Raji (cell line): ENCODE data around the gene B3GALNT2.
A peak's percentile ranks its signal among the peaks of the same experiment; 100 is the strongest.

Source experiments
- POLR2A ChIP-seq: IDR thresholded peaks from 2 replicates; pipeline ENCODE4 v1.6.1; 2011; ENCODE audit warnings: low read depth, low read length, control low read depth; ENCODE audit not compliant: insufficient read depth

The B3GALNT2 gene

DNA sequence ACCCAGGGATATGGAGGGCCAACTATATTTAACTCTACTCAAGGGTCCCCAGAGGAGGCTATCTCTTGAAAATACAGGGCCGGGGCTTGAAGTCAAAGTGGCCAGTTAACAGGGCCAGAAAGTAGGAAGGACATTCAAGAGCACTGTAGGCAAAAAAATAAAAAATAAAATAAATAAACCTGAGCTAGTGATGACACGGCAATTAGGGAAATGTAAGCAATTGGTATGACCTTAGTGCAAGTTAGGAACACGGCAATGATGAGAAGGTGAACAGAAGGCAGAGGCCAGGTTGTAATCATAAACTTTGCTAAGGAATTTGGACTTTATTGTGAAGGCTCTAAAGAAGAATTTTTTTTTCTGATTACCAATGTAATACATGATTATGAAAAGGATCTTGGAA is 3.4 kb upstream of the B3GALNT2 start:
- TF ChIP-seq POLR2A: no peak

DNA sequence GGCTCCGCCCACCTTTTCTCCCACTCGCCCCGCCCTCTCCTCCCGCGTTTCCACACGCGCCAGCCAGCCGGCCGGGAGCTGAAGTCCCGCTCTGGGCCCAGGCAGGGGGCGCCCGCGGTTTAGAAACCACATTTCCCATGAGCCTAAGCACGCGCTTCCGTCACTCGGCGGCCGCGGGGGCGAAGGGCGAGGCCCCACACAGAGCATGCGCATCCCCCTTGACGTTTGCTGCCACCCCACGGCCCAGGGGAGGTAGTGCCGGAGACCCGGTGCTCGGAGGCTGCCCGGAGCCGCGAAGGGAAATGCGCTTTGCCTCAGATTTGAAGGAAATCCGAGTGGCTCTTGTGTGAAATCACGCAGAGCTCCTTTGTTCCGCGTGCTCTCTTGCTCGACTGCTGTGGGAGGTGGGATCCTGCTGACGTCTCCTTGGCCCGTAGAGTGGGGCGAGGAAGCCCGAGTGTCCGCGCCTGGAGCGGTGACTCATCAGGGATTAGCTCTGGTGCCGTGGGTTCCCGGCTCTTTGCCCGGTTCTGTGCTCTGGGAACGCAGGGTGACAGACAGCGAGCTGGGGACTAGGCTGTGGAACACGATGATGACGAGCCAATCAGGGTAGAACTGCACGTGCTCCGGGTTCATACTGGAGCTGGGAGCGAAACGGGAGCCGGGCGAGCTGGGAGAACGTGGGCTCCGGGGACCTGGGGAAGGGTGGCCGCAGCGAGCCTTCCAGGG is 406 bp upstream of the B3GALNT2 start:
- peak; percentile 74; the same call in 1 of the 2 replicates for TF ChIP-seq POLR2A

DNA sequence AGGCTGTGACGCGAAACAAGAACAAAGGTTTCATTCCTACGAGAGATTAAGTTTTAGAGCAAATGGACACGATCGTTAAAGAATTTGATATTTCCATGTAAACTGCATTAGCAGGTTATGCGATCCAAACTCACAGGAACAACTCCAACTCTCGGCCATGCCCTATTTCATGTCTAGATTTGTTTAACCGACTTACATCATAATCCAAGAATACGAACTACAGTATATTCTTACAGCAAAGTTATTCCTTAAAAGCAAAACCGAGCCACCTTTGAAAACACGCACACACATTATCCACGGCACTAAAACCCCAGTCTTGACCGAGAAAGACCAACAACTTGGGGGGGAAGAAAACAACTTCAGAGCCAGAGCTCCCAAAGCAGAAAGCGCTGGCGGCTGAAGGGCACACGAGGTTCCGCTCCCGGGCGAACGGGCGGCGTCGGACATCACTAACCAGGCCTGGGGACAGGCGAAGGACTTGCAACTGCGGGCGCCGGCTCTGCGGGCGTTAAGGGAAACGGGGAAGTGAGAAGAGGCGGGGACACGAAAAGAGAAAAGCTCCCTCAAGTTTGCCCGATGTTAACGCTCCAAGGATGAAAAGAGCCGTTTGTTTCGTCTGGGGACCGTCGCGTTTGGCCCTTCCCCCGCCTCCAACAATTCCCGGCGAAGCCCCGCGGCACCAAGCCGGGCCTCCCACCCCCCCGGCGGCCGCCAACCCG is 690 bp downstream of the B3GALNT2 start:
- no peak for TF ChIP-seq POLR2A

DNA sequence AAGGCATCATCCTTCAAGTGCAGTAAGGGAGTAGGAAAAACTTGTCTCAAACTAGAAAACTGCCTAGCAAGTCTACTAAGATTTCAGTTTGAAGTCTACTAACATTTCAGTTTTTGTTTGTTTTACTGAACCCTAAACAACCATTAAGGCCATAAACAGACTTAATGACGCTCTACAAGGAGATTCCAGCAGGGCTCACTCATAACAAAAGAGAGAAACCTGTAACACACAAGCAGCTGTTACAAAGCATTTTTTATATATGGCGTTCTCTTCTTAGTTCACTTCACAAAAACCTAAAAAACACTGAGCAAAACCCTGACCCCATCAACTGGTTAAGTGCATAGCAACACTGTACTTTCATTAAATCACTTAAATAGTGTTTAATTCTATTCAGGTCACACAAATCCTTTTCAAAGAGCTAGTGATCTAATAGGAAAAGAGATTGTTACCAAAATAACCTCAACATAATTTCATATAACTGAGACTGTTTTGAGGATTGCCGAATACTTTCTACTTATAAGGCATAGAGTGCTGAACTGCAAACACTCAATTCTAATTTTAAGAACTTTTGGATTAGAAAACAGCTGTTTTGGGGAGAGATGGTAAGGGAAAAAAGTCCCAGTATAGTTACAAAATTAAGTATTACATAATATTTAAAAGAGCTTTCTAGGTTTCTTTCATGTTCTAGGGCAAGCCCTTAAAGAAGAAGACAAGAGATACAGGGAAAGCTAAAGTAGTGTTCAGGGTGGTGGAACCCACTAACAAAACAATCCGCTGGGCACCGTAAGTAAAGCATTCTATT is 1.4 kb downstream of the B3GALNT2 start:
- no peak for TF ChIP-seq POLR2A

DNA sequence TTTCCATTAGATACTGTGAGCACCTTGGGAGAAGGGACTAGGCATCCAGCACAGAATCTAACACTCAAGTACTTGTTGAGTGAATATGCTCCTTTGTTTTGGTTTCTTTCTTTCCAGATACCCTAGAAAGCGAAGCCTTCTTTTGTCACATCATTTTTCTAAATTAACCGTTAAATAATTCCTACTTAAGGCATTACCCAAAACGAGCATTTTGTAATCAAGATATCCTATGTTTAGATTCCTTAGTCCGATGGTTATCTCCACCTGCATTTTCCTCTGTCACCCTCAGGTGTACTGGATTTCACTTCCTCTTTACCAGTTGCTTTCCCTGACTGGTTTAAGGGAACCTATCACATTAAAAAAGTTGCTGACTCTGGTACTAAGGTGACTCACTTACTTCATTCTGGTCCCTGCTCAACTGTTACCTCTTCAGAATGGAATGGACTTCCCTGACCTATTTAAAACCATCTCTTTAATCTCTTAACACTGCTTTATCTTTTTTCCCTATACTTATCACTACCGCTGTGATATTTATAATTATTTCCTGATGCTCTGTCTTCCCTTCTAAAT is 3.2 kb downstream of the B3GALNT2 start:
- no peak for TF ChIP-seq POLR2A

DNA sequence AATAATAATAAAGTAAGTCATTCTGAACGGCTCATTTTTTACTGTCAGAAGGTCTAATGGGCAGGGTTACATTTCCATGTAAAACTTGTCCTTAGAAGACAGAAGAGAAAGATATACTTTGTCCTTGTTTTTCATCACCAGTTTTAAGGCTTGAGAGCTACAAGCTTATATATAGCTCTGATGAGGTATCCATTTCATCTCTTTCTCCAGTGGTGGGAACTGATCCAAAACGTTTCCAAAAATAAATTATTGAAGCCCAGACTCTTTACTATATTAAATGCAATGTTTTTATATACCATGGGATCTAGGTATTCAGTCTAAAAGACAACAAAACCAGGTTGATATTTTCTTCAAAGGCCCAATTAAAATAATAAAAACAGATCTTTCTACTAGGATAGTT is 8.7 kb downstream of the B3GALNT2 start:
- TF ChIP-seq POLR2A: no peak

DNA sequence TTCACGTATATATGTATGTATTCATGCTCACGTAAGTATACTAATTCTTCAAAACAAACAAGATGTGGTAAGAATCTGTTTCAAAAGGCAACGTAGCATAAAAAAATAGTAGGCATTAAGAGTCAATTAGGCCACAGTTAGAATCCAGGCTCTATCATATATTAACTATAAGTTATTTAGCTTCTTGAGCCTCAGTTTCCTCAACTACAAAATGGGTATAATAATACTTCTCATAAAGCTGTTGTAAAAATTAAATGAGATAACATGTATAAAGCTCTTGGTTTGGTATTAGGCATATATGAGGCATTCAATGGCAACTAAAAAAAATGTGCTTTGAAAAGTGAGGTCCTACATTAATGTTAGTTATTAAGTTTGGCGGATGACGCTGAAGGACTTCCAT is 9.2 kb downstream of the B3GALNT2 start:
- no peak for TF ChIP-seq POLR2A

DNA sequence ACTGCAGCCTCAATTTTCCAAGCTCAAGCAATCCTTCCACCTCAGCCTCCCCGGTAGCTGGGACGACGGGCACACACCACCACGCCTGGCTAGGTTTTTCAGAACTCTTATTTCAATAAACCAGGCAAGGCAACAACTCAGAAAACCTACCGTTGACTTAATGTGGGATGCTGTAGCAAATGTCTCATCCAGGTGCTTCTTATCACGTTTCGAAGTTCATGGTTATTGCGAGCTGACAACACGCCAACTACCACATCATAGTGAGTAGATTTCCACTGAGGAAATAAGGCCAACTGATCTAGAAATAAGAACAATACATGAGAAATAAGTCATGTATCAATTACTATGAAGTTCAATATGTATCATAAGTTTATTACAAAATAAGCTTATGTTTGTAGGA is 9.7 kb downstream of the B3GALNT2 start:
- TF ChIP-seq POLR2A: no peak

DNA sequence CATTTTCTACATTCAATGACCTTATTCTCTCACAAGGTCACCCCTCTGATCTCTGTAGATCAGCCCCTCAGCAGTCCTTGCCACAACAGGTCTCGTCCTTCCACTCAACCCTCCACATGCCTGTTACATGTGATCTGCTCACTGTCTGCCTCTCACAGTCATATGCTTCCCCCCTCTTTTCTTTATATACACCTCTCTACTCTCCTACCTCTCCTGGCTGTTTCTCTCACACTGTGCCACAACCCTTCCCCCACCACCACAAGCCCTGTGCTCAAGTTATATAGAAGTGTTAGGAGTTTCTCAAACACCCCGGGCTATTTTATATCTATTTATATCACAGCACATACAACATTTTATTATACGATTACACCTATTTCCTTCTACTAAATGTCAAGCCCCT is 12.6 kb downstream of the B3GALNT2 start:
- no peak for TF ChIP-seq POLR2A

DNA sequence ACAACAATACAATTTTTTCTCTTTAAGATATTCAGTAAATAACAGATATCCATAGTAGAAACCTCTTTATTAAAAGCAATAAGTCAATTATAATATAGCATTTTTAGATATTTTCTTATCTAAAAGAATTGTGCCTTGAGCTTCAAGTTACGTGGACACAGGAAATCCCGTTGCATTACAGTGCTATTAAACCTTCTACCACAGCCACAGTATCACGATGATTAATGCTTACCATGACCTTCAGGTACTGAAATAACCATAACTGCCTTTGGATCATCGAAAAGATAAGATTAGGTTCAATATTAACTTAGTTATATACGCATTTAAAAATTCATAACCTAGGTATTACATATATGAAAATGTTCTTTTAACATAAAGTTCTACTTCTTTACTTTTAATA is 17.9 kb downstream of the B3GALNT2 start:
- TF ChIP-seq POLR2A: no peak

DNA sequence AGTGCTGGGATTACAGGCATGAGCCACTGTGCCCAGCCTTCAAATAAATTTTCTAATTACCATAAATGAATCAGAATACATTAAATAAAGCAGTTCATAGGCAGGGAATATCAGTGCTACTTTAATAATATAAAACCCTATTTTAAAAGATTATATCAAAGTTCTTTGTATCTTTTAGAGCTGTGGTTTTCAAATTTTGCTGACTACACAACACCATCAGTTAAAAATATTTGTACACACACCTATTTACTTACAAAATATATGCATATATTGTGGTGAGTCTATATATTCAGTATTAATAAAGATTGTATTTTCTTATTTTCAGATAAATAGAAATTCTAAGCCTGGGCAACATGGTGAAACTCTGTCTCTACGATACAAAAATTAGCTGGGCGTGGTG is 18.7 kb downstream of the B3GALNT2 start:
- no peak for TF ChIP-seq POLR2A

DNA sequence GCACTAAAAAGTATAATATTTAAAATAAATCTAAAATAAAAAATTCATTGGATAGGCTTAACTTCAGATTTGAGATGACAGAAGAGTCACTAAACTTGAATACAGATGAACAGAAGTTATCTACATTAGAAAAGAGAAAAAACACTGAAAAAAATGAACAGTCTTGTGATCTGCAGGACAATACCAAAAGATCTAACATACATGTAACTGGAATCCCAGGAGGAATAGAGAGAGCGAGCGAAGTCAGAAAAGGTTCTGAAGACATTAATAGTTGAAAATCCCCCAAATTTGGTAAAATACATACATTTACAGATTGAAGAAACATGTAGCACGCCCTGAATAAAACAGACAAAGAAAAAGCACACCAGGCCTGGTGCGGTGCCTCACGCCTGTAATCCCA is 21.2 kb downstream of the B3GALNT2 start:
- TF ChIP-seq POLR2A: no peak

DNA sequence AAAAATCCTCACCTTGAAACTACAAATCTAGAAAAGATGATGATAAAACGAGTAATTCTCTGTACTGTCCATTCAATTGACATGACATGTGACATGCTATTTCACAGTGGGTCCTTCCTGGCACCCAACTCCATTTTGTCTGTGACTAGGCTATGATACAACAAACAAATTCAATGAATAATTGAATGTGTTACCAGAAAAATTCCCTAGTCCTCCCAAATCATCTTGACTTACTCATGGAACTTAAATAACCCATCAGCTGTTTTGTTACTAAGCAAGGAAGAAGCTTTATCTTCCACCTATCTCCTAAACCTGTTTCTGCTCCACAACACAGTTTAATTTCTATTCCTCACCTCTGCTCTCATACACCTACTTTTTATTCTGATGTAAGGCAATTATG is 30.4 kb downstream of the B3GALNT2 start:
- no peak for TF ChIP-seq POLR2A

DNA sequence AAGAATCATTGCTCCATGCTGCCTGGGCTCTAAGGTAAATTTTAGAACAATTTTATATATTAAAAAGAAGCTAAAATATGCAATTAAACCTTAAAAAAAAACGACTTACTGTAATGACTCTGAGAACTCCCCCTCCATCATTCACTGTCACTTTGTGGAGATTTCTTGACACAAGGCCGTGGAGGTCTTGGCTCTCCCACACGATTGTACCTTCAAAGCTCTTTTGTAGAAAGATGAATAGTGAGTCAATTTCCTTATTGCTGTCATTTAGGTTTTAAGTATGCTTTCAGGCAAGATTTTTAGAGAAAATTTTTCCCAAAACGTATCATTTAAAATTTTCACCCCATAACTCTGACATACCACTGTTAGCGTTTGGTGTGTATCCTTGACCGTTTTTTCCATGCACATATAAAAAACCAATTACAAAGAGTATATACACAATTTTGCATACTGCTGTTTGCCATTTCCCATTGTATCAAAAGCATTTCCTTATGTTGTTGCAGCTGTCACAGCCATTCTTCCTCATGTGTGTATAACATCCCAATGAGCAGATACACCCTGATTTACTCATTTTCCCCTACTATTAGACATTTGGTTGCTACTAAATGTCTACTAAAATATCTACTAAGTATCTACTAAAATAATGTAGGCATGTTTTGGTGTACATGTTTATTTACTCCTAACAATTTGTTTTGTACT is 33.4 kb downstream of the B3GALNT2 start:
- TF ChIP-seq POLR2A: no peak

DNA sequence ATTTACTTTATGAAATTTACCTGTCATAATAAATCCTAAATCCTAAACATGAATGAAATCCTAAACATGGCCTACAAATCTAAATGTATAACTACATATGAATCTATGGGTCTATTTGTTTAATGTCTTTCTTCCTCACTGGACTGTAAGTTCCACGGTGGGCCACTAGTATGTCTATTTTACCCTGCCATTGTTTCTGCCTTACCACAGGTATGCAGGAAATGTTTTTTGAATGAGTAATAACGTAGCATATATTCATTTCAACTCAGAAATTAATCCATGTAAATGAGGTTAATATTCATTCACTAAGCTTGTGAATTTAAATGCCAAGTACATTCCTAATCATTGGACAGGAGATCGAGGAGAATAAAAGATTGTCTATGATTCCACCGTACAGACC is 35.3 kb downstream of the B3GALNT2 start:
- TF ChIP-seq POLR2A: no peak
